DMS 273 (cell line): ENCODE measurements around the gene PRG2.

ENCODE experiments used
- DNase-seq: peaks from one replicate; lab custom pipeline; 2025; ENCODE audit not compliant: unreplicated experiment; lab: John Stamatoyannopoulos, UW

PRG2 gene, protein sequence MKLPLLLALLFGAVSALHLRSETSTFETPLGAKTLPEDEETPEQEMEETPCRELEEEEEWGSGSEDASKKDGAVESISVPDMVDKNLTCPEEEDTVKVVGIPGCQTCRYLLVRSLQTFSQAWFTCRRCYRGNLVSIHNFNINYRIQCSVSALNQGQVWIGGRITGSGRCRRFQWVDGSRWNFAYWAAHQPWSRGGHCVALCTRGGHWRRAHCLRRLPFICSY

GRCh38 chr11:57390535-57390934, at the start of gene PRG2:
PRG2 (minus strand) TSS chr11:57390650; CDS start chr11:57389944, 706 bp downstream.
- DNase-seq = no peak

GRCh38 chr11:57439786-57440185, 49.3 kb upstream of the PRG2 start:
- no peak for DNase-seq

DNA sequence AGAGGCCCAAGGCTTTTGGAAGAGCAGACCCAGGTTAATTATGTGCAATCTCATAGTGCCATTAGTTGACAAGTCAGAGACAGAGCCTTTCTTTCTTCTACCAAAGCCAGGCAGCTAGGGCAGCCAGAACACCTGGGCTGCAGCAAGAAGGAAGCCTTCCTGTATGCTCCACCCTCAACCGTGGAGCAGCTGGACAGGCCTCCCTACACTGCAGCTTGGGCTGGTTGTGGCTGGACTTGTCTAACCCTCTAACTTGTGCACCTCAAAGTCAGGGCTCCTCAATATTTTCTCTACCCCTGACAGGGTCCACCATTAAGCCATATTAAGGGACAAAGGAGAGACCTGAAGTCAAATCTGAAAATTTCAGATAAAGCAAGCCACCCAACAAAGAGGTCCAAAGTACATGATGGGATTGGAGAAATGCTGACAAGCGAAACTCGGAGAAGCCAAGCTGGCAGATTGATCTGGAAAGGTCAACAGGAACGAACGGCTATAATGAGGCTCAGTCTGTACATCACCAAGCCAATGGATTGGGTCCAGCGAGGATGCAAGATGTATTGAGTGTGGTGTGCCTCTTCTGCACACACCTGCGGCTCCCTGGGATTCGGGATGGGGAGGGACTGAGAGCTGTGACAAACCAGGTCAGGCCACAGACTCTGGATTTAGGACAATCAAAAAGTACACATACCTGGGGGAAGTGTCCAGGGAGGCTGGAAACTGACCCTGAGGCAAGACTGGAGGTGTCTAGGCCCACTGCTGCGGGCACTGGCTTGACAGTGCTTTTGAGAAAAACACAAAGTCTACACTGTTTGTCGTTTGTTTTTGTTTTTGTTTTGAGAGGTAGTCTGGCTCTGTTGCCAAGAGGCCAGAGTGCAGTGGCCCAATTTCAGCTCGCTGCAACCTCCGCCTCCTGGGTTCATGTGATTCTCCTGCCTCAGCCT, 48.2 kb upstream of the PRG2 start:
- no peak for DNase-seq

GRCh38 chr11:57436031-57436430, 45.6 kb upstream of the PRG2 start:
- DNase-seq = no peak

- DNase-seq = no peak
Measured at GRCh38 chr11:57434640-57435546, 44.4 kb upstream of the PRG2 start.

DNA sequence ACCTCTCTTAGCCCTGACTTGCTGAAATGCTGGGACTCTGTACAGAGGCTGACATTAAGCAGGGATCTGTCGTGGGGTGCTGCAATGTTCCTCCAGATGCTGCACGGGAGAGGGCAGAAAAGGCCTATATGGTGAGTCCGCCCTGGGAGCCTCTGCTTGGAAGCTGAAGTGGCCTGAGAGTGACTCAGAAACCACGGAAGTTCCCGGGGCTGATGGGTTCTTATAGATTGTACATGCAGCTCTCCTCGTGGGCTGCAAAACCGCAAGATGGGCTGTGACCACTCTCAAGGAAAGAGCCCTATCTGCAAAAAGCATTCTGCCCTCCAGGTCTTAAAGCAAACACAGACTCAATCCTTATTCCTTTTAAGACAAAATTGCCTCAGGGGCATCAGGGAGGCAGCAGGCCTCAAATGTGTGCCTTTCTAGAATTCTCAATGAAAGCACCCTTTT, 42.3 kb upstream of the PRG2 start:
- no peak for DNase-seq

DNA sequence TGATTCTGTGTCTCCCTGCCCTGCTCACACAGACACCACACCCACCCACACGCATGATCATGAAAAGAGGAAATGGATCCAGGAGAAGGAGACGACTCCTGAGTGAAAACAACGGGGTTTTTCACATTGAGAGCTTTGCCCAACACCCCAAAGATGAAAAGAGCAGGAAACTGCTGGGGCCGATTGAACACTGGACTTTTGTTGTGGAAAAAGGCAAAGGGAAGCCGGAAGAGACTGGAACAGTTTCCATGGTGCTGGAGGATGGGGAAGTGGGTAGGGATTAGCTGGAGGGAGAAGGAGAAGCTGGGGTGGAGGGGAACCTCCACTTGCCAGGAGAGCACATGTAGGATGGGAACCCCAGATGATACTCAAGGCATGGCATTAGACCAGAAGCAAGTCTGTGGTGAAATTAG, 41.7 kb upstream of the PRG2 start:
- DNase-seq = no peak

DNA sequence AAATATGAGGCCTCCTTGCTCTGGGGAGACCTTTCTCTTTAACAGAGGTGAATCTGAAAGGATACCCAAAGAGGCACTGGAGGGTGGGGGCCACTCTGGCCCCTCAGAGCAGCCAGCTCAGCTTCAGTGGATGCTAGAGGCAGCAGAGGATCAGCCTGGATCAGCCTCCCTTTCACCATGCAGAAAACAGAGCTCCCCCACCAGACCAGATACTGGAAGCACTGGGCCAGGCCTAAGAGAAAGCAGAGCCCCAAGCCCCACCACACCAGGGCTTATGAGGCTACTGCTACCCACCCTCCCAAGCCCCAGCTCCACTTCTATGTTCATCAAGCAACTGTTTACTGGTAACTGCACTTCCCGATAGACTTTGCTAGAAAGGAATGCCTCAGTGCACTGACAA, 40.5 kb upstream of the PRG2 start:
- DNase-seq = peak; percentile 6

DNA sequence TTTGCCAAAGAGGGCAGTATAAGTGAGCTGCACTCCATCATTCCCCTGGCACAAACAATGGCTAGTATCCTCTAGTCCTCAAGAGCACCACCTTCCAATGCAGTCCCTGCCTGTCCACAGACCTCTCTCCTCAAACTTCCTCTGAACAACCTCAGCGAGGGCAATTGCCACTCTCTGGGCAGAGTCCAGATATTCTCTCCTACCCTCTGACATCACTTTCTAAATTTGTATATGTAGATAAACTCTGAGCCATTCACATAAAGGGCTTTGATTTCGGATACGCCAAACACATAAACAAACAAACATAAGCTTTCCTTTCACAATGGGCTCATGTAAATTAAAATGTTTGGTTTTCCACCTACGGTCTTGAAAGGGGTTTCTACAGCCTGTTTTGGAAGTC, 39.5 kb upstream of the PRG2 start:
- no peak for DNase-seq

- no peak for DNase-seq
Measured at GRCh38 chr11:57428643-57429042, 38.2 kb upstream of the PRG2 start.

- no peak for DNase-seq
Measured at GRCh38 chr11:57427727-57428082, 37.3 kb upstream of the PRG2 start.

- DNase-seq = peak; percentile 74
Measured at GRCh38 chr11:57426929-57427726, 36.7 kb upstream of the PRG2 start, which contains the start of gene SLC43A3. SLC43A3 (minus strand) TSS chr11:57427121; CDS start chr11:57426172, 949 bp downstream.

GRCh38 chr11:57426439-57426928, 36.0 kb upstream of the PRG2 start:
- DNase-seq = peak; percentile 45

DNA sequence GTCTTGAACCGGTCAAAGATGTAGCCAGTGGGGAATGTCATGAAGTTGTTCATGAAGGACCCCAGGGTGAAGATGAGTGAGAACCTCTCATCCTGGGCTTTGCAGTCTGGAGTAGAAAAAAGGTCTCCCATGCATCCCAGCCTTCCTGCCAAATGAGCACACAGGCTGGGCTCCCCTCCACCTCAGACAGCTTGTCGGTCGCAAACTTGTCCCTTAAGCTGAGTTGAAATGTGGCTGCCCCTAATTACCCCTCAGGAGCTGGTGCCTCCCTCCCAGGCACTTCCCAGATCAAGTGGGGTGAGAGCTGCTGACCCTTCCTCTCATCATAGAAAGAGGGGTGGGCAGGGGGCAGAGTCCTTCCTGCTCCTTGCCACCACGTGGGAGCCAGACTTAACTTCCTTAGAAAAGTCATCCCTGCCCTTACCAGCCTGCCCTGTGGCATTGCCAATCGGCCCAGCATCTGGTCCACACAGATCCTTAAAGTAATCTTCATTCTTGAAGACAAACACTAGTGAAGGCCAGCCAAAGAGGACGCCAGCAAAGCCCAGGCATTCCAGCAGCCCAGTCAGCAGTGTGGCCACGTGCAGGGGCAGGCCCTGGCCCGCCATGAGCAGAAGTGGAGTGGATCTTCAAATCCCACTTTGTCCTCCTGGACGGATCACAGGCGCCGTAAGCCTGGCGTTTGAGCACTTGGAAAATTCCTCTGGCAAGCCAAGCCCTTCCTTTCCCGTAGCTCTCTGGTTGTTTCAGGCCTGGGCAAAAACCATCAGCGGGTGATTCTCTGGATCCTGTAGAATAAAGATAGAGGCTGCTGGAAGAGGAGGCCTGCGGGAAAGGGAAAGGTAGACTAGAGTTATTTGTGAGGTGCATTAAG, 35.4 kb upstream of the PRG2 start:
- no peak for DNase-seq

DNA sequence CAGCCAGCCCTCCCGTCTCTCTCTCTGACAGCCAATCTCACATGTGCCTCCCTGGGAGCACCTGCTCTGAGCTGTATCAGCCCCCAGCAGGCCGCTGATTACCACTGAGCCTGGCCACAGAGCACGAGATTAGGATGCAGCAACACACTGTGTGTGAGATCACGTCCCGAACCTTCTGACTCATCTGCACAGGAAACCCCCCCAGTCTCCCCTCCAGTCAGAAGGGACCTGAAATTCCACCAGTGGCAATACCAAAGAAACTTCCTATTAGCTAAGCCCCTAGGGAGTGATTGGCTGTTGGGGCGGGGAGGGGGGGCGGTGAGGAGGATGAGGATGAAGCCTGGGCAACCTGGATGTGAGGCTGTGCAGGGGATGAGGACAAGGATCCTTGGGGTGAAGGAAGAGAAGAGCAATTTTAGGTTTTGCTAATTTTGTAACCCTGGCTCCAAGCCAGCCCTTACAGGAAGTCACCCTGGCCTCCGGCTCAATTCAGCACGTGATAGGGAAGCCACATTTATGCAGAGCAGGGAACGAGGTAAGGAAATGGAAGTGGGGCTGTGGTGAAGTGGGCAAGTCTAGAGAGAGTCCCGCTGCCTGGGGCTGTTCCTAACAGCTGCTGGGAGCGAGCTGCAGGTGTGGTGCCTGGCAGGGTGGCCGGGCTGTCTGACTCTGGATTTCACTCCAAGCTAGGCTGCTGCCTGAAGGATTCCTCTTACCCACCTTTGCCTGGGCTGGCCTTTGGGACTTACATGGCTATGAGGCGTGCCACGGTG, 34.5 kb upstream of the PRG2 start:
- no peak for DNase-seq

DNA sequence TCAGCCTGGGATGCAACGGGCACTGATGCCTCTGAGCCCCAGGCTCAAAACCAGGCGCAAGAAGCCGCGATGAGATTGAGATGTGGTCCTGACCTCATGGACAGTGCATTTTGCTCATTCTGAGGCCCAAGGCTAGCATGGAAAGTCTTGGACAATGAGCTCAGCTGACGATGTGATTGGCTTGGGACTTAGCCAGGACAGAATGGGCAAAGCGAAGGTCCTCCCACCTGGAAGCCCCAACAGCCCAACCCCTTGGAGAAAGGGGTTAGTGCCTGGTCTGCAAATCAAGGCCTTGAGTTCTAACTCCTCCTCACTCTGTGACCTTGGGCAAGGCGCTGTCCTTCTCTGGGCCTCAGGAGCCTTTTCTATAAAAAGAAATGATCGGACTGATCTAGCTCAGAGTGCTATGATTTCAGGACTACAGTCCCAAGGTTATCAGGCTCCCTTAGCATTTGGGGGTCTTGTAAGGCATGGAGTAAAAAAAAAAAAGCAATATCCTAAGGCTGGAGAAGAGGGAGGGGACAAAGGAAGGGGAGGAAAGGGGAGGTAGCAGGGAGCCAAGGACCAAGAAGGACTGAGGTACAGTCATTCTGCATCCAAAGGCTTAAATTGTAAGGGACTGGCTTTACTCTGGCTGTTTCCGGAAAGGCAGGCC, 33.8 kb upstream of the PRG2 start:
- DNase-seq = no peak

DNA sequence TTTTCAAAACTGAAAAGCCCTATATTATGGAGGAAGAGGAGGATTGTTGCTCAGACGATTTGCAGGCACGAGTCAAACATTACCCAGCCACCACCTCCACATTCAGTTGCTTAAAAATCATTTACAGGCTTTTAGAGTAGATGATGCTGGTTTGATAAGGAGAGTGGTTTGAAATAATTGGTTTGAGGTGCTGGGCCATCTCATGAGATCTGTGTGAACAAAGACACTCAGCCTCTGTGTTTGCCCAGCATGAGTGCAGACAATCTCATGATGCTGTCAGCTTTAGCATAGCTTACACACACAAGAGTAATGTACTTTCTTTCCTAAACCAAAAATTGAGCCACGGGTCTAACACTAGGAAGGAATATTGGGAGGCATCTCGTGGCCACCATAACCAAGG, 32.2 kb upstream of the PRG2 start:
- no peak for DNase-seq

DNA sequence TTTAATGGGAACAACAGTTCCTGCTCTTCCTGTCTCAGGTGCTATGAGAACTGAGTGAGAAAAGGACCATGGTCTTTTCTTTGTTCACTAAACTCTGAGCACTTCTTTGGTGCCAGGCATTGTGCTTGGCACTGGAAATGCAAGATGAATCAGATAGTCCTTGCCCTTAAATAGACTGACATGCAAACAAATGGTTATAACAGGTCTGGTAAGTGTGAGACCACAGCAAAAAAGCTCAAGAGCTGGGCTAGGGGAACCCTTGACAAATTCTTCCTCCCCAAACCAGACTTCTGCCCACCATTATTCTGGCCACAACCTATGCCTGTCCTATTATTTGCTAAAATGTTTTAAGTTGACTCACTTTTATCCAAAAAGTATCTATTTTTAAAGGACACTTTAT, 31.4 kb upstream of the PRG2 start:
- DNase-seq = no peak
